HG02678 (cell line): ENCODE data around the gene TMOD1.
"Not testable (repeated sequence)": the region's sequence is repeated elsewhere in the genome, so short reads cannot be mapped to it uniquely, and the experiment has no call there.

Source experiments
- ATAC-seq: cut with Tn5 transposase; IDR thresholded peaks from one replicate; pipeline ENCODE4 v1.9.1; 2021; ENCODE audit warnings: mild to moderate bottlenecking, moderate library complexity; ENCODE audit not compliant: unreplicated experiment

TMOD1 gene

DNA sequence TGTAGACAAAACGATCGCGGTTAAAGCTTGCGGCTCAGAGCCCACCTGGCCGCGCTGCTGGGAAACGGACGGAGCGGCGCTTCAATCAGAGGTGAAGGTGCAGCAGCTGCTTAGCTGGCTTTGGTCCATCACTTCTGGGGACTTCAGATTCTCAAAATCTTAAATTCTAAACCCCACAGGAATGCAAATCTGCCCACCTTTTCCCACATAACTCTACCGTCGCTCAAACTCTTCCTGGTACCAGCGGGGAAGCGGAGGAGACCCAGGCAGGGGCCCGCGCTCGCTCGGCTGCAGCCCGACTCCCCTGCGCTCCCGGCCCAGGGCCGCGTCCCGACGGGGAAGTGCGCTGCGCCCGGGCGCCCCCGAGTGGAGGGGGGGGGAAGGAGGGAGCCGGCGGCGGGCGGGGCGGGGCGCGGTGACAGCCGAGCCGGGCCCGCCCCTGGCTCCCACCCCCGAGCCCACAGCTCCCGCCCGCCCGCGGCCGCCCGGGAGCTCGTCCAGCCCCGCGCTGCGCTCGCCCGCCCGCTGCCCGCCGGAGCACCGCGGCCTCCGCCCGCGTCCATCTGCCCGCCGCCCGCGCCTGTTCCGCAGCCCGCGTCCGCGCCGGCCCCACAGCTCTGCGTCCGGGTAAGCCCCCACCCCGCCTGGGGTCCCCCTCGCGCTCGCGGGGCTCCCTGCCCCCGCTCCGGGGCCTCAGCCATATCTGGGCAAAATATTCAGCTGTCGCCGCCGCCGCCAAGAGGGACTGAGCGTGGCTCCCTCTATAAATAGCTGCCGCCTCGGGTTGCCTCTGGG, at the start of gene TMOD1:
Gene TMOD1, plus strand, starts transcription at position 490 of the 795 bp plus-strand sequence. CDS start 22,523 bp downstream, outside the sequence.
- peak; percentile 57 for ATAC-seq

GRCh38 chr9:97453573-97453972, 47.9 kb upstream of the TMOD1 start:
- ATAC-seq: not testable (repeated sequence)

DNA sequence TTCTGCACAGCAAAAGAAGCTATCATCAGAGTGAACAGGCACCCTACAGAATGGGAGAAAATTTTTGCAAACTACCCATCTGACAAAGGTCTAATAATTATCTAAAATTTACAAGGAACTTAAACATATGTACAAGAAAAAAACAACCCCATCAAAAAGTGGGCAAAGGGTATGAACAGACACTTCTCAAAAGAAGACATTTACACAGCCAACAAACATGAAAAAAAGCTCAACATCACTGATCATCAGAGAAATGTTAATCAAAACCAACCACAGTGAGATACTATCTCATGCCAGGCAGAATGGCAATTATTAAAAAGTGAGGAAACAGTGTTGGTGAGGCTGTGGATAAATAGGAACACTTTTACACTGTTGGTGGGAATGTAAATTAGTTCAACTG, 44.6 kb upstream of the TMOD1 start:
- ATAC-seq: not testable (repeated sequence)

DNA sequence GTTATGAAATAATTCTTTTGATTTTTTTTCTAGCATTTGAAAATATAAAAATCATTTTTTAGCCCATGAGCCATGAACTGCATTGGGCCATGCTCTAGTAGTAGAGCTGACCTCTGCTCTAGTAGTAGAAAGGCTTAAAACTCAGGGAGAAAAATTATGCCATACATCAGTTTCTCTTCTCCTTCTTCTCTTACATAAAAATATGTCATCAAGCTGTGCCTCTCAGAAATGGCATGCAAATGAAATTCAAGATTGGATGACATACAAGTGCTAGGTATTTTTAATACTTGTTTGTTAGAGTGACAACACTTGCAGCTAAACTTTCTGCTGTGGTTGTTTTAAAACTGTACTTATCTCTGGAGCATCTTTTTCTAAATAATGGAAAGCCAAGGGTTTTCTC, 42.1 kb upstream of the TMOD1 start:
- ATAC-seq: no peak

DNA sequence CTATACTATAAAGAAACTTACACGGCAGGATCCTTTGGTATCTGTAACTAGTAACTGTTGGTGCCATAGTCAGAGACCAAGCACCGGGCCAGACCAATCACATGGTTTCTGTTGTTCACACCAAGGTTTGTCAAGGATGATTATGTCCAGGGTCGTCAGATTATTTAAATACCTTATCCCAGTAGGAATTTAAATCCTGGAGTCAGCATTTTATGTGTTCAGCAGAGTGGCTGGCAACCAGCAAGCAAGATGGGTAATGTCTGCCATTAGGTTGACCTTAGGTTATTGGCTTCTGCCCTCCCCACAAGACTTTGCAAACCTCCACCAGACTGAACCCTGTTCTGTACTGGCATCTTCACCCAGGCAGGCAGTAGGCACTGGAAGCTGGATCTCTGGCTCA, 39.3 kb upstream of the TMOD1 start:
- no peak for ATAC-seq

DNA sequence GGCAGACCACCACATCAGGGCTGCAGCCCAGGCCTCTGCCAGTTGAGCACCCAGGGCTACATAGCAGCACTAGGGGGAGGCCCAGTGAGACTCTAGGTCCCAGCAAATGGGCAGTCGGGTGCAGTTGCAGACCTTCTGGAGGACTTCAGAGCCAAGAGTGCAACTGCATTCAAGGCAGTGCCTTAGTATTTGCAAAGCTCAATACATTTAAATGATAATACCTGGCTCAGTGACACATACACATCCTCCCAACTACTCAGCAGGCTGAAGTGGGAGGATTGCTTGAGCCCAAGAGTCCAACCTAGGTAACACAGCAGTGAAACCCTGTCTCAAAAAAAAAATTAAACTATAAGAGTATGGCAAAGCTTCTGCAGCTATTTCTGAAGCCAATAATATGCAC, 38.6 kb upstream of the TMOD1 start:
- ATAC-seq: no peak

DNA sequence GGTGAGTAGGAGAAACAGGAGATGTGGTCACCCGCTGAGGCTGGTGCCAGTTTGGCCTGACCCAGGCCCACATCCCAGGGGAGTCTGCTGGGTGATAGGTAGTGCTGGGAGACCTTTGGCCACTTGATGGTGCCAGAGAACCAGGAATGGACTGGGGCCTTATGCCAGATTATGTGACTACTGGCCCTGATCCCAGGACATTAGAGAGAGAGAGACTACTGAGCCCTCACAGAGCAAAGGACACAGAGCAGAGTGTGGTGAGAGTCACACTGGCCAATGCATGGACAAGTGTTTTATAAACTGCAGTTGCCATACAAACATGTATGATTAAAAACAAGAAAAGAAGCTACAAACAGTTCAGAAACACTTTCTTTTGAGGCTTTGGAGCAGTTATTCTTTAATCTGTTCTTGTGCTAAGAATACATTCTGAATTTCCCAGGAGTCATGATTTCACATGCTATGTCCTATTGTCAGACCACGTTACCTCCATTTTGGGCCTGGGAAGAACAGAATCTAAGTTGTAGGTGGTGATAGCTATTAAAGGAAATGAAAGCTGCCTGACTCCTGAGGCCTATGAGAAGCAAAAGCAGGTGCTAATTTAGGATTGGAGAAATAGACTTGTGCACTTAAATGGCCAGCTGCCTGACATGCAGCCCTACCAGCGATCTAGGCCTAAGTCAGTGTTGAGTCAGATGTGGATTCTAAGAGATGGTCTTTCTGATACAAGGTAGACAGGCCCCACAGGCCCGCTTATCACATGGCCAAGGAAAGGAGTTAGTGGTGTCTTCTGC, 32.6 kb upstream of the TMOD1 start:
- peak; percentile 76 for ATAC-seq

DNA sequence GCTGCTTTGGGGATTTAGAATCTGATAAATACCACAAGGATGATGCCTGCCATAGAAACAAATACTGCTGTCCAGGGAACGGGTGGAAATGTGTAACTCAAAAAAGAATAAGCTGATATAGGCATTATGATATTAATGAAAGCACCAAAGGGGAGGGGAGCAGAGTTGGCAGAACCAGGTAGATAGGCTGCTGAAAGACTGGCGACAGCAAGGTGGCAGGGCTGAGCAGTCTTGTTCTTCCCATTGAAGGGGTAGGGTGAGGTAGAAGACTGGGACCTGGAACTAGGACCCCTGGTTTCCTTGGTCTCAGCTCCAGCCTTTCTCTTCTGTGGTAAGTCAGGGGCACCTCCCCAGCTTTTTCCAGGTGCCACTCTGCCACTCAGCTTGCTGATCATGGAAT, 31.4 kb upstream of the TMOD1 start:
- no peak for ATAC-seq

GRCh38 chr9:97473717-97474116, 27.7 kb upstream of the TMOD1 start:
- no peak for ATAC-seq

DNA sequence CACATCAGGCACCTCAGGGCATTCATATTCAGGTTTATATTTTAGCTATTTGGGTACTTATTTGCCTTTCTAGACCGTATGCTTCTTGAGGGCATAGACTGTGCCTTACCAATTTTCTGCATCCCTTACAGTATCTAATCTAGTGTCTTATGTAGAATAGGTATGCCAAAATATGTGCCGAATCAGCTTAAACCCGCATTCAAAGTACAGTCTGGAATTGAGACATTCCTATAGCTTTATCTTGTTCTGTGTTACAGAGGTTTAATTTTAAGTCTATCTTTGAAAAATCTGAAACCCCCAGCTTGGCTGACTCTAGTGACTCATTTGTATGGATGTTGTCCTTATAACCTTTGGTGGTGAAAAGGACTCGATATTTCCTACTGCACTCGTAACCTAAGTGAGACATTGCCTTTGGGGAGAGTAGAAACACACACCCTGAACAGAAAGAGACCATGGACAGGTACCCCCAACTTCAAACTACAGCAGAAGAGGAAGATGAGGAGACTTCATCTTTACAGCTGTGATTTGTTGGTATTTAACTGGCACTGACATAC, 27.0 kb upstream of the TMOD1 start:
- ATAC-seq: no peak

- ATAC-seq: no peak
Measured at GRCh38 chr9:97475059-97475458, 26.4 kb upstream of the TMOD1 start.

DNA sequence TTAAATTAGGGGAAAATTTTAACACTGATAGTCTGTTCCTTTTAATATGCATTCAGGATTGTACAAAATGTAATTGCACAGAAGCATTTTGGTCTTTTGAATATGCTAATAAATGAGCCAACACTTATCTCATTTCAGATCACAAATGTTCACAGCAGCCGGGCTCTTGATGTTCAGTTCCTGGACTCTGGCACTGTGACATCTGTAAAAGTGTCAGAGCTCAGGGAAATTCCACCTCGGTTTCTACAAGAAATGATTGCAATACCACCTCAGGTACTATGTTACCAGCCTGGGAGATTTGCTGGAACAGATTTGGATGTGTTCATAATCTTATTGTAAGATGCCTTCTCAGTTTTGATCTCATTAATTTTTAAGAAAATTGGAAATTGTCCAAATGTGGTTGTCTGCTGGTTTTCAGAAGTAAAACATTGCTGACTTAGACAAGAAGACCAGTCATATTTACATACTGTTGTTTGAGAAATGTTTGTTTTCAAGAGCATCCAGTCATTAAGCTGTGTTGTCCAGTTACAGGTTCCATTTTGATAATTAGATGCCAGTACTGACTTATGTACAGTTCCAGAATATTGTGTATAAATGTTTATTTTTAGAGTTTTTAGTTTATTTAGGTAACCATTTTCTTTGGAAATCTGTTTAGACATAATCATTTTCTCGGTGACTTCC, 23.0 kb upstream of the TMOD1 start:
- ATAC-seq: no peak

GRCh38 chr9:97479496-97480159, 21.8 kb upstream of the TMOD1 start:
- ATAC-seq: no peak

DNA sequence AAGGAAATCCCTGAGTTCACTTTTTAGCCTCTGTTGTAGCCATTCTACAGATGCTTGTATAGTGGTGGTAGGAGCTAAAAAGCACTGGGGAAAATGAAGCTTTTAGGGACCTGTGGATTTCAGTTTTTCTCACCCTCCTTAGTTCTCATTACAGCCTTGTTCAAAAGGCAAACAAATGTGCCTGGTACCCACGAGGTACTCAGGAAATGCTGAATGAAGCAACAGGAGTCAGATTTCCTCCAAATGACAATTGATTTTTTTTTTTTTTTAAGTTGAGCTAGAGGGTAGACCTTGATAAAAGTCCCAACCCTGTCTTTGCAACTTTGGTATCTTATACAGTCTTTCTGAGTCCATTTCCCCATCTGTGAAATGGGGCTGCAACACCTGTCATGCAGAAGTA, 21.3 kb upstream of the TMOD1 start:
- ATAC-seq: no peak

- ATAC-seq: no peak
Measured at GRCh38 chr9:97480749-97481148, 20.7 kb upstream of the TMOD1 start.

- ATAC-seq: no peak
Measured at GRCh38 chr9:97484134-97484533, 17.3 kb upstream of the TMOD1 start.

- ATAC-seq: no peak
Measured at GRCh38 chr9:97487107-97487506, 14.4 kb upstream of the TMOD1 start.

- ATAC-seq: no peak
Measured at GRCh38 chr9:97487861-97488260, 13.6 kb upstream of the TMOD1 start.

GRCh38 chr9:97491216-97491999, 10.1 kb upstream of the TMOD1 start:
- no peak for ATAC-seq
